ENCODE measurements around the gene PSMC1. TPM values are rescaled to one million over a fixed set of nuclear protein-coding genes. Genes with fewer than 3 reads are reported as not detected.

Gene PSMC1
- total RNA-seq = 200 and 263 TPM in 2 replicates

DNA sequence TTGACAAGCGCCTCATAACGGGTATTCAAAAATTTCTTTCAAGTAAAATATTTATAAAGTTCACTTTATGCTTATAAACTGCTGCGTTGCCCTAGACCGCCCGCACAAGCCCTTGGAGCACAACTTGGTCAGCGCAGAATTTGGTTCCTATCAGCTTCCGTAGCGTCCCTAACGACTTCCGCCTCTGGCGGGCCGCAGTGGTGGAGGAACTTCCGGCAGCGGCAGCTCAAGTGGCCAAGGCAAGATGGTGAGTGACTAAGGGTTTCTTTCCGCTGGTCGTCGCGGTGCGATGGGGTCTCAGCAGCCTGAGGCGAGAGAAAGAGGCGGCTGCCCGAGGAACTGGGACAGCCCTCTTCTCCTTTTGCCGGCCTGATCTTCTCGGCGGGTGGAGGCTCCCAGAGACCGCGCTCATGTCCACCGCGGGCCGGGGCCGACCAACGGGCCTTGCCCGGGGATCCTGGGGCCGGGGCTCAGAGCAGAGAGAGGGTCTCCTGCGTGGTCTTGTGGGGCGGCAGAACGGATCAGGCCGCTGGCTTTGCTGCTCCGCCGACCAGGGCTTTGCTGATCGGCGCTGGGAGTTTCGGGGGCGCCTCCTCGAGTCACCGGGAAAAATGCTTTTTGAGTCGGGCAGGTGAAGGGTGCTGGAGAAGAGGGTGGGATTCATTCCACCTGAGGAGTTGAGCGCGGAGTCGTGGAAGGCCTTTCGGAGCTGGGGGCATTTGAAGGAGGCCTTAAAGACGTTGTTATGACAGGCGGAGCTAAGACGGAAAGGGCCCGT, at the start of gene PSMC1:
TSS of gene PSMC1 (plus strand) at position 200 of the 778 bp plus-strand sequence. CDS start at position 245, 45 bp downstream.

Other genes starting within 250 kb of the PSMC1 start
- gene KCNK13, start 194.6 kb upstream of the PSMC1 start, total RNA-seq = 0.07 TPM in 1 of 2 replicates, not detected in the other
- gene NRDE2, start 75.4 kb downstream of the PSMC1 start, total RNA-seq = 12.1 and 12.9 TPM in 2 replicates
- gene CALM1, start 140.5 kb downstream of the PSMC1 start, total RNA-seq = 967 and 977 TPM in 2 replicates

Measured in thoracic aorta endothelial cell (primary cell).